ENCODE data around the gene ITFG1. TPM values are rescaled to one million over a fixed set of nuclear protein-coding genes. Genes with fewer than 3 reads are reported as not detected.
A peak's percentile ranks its signal among the peaks of the same experiment; 100 is the strongest.

The ITFG1 gene
- total and polyA plus RNA-seq, 2 of the 8 experiments (the other 6 are each of a cell fraction or from before 2014, with no cell fraction given), result 13.8 to 22.2 TPM

GRCh38 chr16:47129755-47130435 is 331.0 kb downstream of the ITFG1 start:
- no peak overlapping the region for H2BK12ac ChIP-seq (ENCODE audit: low read depth, low read length)
- H3K79me2 ChIP-seq (ENCODE audit: control insufficient read depth in 1 of 2, insufficient read depth in 2 of 2, low read length in 2 of 2), result no peaks in the 10 kb centered on the region; a peak in 1 of 4 replicates
- peaks cover 0 to 3% (median 0%) of the 10 kb centered on the region in 4 experiments; a peak in 3 of 7 replicates for H3K4me1 ChIP-seq (replicated peaks in 1 of 4; ENCODE audit: control insufficient read depth in 3 of 4, insufficient read depth in 4 of 4, low read length in 3 of 4)
- FAIRE-seq, result no peak
- no peaks in the 10 kb centered on the region for H4K20me1 ChIP-seq (replicated peaks in 1 of 2; ENCODE audit: control insufficient read depth in 1 of 2, insufficient read depth in 2 of 2, low read length in 2 of 2)
- no peak overlapping the region for H4K8ac ChIP-seq (ENCODE audit: extremely low read depth, insufficient read depth, low read length)
- no peak overlapping the region for H2BK120ac ChIP-seq (replicated peaks; ENCODE audit: low read depth, low read length)
- H3K23me2 ChIP-seq (ENCODE audit: low read depth, low read length), result no peaks in the 10 kb centered on the region
- peak overlapping the region; percentile 78; the same call in 1 of the 2 replicates for H2AFZ ChIP-seq (ENCODE audit: low read length)
- no peak overlapping the region for H2BK5ac ChIP-seq (ENCODE audit: low read depth, low read length)
- H3K23ac ChIP-seq (ENCODE audit: insufficient read length), result no peak overlapping the region
- no peak overlapping the region for H2AK5ac ChIP-seq (ENCODE audit: low read depth, low read length)
- no peak overlapping the region for H4K91ac ChIP-seq (replicated peaks; ENCODE audit: insufficient read length, low read length)
- WGBS, 2 experiments (ENCODE audit: extremely low coverage in 1 of 2, insufficient coverage in 1 of 2, insufficient read length in 1 of 2, insufficient replicate concordance in 2 of 2, low coverage in 1 of 2, low lambda C conversion rate in 2 of 2, missing lambda C conversion rate in 1 of 2), result 61% methylated on average over 7 of the region's 7 CpGs; no CpG with 5 or more reads in 1 of the 2 experiments
- peak overlapping the region in 1 of 4 experiments; percentile 27; a peak in 3 of 7 replicates for H3K9ac ChIP-seq (replicated peaks in 1 of 4; ENCODE audit: extremely low read depth in 1 of 4, low read depth in 3 of 4, low read length in 3 of 4)
- no peak overlapping the region for H3K4me3 ChIP-seq (ENCODE audit: extremely low read depth in 1 of 4, insufficient read depth in 2 of 4, low read depth in 3 of 4, low read length in 4 of 4)
- peak overlapping the region in 1 of 2 experiments; percentile 18; a peak in 1 of 4 replicates for H3K4me2 ChIP-seq (ENCODE audit: insufficient read depth in 1 of 2, low read depth in 2 of 2, low read length in 2 of 2)
- H3K36me3 ChIP-seq (ENCODE audit: control insufficient read depth in 2 of 4, insufficient read depth in 4 of 4, low read length in 3 of 4), result no peaks in the 10 kb centered on the region
- POLR2A ChIA-PET (ENCODE audit: partially characterized antibody), result no interaction called here
- H2BK20ac ChIP-seq (ENCODE audit: low read length), result no peak overlapping the region
- CTCF ChIA-PET (ENCODE audit: partially characterized antibody), result interaction anchor here (1.2 kb wide), 1 partner anchor 12 kb away, joined by 3 read pairs; no protein-coding TSS in a partner anchor
- no peak overlapping the region for H3K14ac ChIP-seq (ENCODE audit: insufficient read length)
- H3K4ac ChIP-seq (replicated peaks; ENCODE audit: insufficient read length, low read depth, low read length), result no peak overlapping the region
- no peak for TF ChIP-seq SP2 (IDR thresholded peaks at IDR 0.05; ENCODE audit: low read length)
- 0 out of 2 replicates have a peak, but pooled peaks have one; percentile 10 for TF ChIP-seq MAX (IDR thresholded peaks at IDR 0.05)
- no peak overlapping the region for H3K18ac ChIP-seq (ENCODE audit: extremely low read depth, low read length)
- no peak overlapping the region for H4K5ac ChIP-seq (ENCODE audit: insufficient read length, low read depth, low read length)
- H3K27me3 ChIP-seq (replicated peaks in 1 of 4; ENCODE audit: control insufficient read depth in 3 of 4, extremely low read depth in 1 of 4, insufficient read depth in 3 of 4, low read length in 3 of 4), result no peaks in the 10 kb centered on the region
- H2BK15ac ChIP-seq (ENCODE audit: low read length), result no peak overlapping the region
- H3K27ac ChIP-seq (ENCODE audit: low read depth, low read length), result no peak overlapping the region; the same call in 1 of the 2 replicates
- DNase-seq (ENCODE audit: low read depth in 1 of 2, low spot score in 2 of 2), result no peak
- H3K56ac ChIP-seq (replicated peaks; ENCODE audit: insufficient read length, low read depth, low read length), result no peak overlapping the region
- H3K79me1 ChIP-seq (ENCODE audit: low read depth, low read length), result no peaks in the 10 kb centered on the region
- no peaks in the 10 kb centered on the region for H3K9me3 ChIP-seq (ENCODE audit: insufficient read depth in 2 of 2, low read depth in 1 of 2, low read length in 1 of 2)

Data from H1 (cell line).